K562 (cell line): Measurements from ENCODE around the gene IRF2BP2. TPM values are rescaled to one million over a fixed set of nuclear protein-coding genes. Genes with fewer than 3 reads are reported as not detected.
A peak's percentile ranks its signal among the peaks of the same experiment; 100 is the strongest.

ENCODE experiments used
- COPS2 ChIP-seq: fragments of 450-650 bp; conservative IDR thresholded peaks from 2 replicates; pipeline ENCODE4 v1.6.1; 2016; ENCODE audit warnings: mild to moderate bottlenecking, moderate library complexity
- E2F3 ChIP-seq: fragments of 250-450 bp; sonication (Bioruptor Pico); IDR thresholded peaks from 2 replicates; pipeline ENCODE4 v1.4.0; 2020; ENCODE audit warnings: mild to moderate bottlenecking
- ESRRB ChIP-seq: fragments of 250-450 bp; sonication (Bioruptor Pico); IDR thresholded peaks from 2 replicates; pipeline ENCODE4 v1.5.0; 2020; ENCODE audit warnings: mild to moderate bottlenecking, moderate library complexity, borderline replicate concordance
- L3MBTL2 ChIP-seq: fragments of 450-650 bp; IDR thresholded peaks from 2 replicates; pipeline ENCODE4 v1.6.1; 2016; ENCODE audit warnings: mild to moderate bottlenecking, moderate library complexity
- MAFF ChIP-seq: IDR thresholded peaks from 2 replicates; pipeline ENCODE4 v1.6.1; 2012; ENCODE audit warnings: low read length, improper control_type of control experiment
- MTA3 ChIP-seq: fragments of 450-650 bp; formaldehyde crosslinking; IDR thresholded peaks from 2 replicates; pipeline ENCODE4 v1.6.1; 2017; ENCODE audit warnings: mild to moderate bottlenecking, borderline replicate concordance
- NFYB ChIP-seq: IDR thresholded peaks from 2 replicates; pipeline ENCODE4 v1.6.1; 2011; ENCODE audit warnings: mild to moderate bottlenecking, moderate library complexity; ENCODE audit not compliant: insufficient read length; ENCODE audit errors: extremely low read depth
- RBM17 ChIP-seq: fragments of 200-400 bp; formaldehyde crosslinking; IDR thresholded peaks from 2 replicates; pipeline ENCODE4 v1.6.1; 2017; ENCODE audit warnings: low read depth, mild to moderate bottlenecking, low read length, borderline replicate concordance
- ZNF239 ChIP-seq: fragments of 250-450 bp; sonication (Bioruptor Pico); IDR thresholded peaks from 2 replicates; pipeline ENCODE4 v1.4.0; 2020; ENCODE audit warnings: mild to moderate bottlenecking
- ZNF347 ChIP-seq: fragments of 450-650 bp; formaldehyde crosslinking; IDR thresholded peaks from 2 replicates; pipeline ENCODE4 v1.4.0; 2020; ENCODE audit warnings: low read depth, mild to moderate bottlenecking, moderate library complexity
- polyA plus RNA-seq, 8 experiments: library from polyadenylated mRNA; depleted of rRNA in 4 of 8; stranded (reverse) in 5 of 8; unstranded in 3 of 8; fragments of >200 nt; fragmentation: Nextera tagmentation in 2 of 8; fragmentation: Illumina TruSeq in 1 of 8; extraction: Ambion mirVana in 2 of 8; extraction: Trizol in 1 of 8; gene quantifications; 2 replicates each; pipeline versions ENCODE4 v1.2.1 to v1.2.3, GENCODE V29; 2011 to 2014; ENCODE audit warnings: inconsistent platforms in 1 of 8, missing spikeins in 1 of 8
- total RNA-seq, 7 experiments: library from RNA; depleted of rRNA in 6 of 7; stranded (reverse); fragments of >200 nt in 6 of 7; fragmentation: Illumina TruSeq in 2 of 7; extraction: Trizol in 2 of 7; gene quantifications; 2 replicates each; pipeline versions ENCODE4 v1.2.1 to v1.2.3, GENCODE V29; 2011 to 2021; ENCODE audit warnings: low replicate concordance in 1 of 7
- TF ChIP-seq, protein P1 (sequence below): fragments of 250-450 bp; sonication (Bioruptor Pico); IDR thresholded peaks from 2 replicates; pipeline ENCODE4 v1.5.0; 2021
- TF ChIP-seq, protein P2 (sequence below), 2 experiments: fragments of 450-650 bp; IDR thresholded peaks; 2 replicates each; pipeline ENCODE4 v1.6.1; 2016
- TF ChIP-seq, protein P3 (sequence below): fragments of 450-650 bp; formaldehyde crosslinking; IDR thresholded peaks from 2 replicates; pipeline ENCODE4 v1.4.0; 2020; ENCODE audit warnings: mild to moderate bottlenecking, moderate library complexity
- TF ChIP-seq, protein P4 (sequence below): fragments of 250-450 bp; sonication (Bioruptor Pico); IDR thresholded peaks from 2 replicates; pipeline ENCODE4 v1.5.0; 2021; ENCODE audit warnings: mild to moderate bottlenecking, moderate library complexity
- TF ChIP-seq, protein P5 (sequence below): fragments of 450-650 bp; formaldehyde crosslinking; IDR thresholded peaks from 2 replicates; pipeline ENCODE4 v1.4.0; 2020; ENCODE audit warnings: mild to moderate bottlenecking, moderate library complexity

The IRF2BP2 gene
- total and polyA plus RNA-seq, 9 of the 15 experiments (the other 6 are each of a cell fraction or from before 2014, with no cell fraction given) = 7.7 to 68.6 (median 22.1) TPM

DNA sequence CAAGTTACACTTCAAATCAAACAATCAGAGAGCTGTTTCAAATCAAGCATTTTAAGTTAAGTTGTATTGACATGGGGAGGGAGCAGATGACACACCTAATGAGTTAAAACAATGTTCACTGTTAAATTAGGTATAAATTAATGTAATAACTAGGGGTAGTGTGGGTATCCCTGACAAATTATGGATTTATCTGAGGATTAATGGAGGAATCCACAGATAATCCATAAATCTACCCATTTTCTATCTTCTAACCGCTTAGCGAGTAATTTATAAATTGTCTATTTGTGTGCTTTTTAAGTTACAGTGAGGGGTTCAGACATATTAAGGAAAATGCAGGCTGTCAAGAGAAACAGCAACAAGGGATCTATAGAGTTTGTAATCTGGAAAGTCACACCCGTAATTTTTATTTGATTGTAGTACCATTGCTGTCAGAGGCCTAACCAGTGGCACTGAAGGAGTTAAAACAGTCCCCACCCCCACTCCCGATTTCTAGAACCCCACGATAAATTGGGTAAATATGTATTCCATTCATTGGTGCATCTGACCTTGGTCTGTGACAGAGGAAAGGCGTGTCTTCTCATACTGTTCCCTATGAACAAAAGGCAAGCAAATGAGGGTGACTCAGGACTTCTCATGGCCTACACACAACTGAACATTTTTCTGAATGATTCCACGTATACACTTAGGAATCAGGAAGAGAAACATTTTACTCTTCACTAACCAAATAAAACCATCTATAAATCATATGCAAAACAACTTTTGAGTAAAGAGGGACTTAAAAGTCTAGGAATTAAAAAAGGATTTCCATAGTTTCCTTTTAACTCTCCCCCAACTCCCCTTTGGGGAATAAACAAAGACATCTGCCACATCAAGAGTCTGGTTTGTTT, 7.4 kb downstream of the IRF2BP2 start (continued):
- TF ChIP-seq, protein P1, sequence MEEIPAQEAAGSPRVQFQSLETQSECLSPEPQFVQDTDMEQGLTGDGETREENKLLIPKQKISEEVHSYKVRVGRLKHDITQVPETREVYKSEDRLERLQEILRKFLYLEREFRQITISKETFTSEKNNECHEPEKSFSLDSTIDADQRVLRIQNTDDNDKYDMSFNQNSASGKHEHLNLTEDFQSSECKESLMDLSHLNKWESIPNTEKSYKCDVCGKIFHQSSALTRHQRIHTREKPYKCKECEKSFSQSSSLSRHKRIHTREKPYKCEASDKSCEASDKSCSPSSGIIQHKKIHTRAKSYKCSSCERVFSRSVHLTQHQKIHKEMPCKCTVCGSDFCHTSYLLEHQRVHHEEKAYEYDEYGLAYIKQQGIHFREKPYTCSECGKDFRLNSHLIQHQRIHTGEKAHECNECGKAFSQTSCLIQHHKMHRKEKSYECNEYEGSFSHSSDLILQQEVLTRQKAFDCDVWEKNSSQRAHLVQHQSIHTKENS = no peak
- TF ChIP-seq, protein P2, sequence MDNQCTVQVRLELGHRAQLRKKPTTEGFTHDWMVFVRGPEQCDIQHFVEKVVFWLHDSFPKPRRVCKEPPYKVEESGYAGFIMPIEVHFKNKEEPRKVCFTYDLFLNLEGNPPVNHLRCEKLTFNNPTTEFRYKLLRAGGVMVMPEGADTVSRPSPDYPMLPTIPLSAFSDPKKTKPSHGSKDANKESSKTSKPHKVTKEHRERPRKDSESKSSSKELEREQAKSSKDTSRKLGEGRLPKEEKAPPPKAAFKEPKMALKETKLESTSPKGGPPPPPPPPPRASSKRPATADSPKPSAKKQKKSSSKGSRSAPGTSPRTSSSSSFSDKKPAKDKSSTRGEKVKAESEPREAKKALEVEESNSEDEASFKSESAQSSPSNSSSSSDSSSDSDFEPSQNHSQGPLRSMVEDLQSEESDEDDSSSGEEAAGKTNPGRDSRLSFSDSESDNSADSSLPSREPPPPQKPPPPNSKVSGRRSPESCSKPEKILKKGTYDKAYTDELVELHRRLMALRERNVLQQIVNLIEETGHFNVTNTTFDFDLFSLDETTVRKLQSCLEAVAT (IDR thresholded peaks at IDR 0.05) = peak; percentile 92 to 94
- TF ChIP-seq MAFF (peak; percentile 90), E2F3 (CRISPR knock-in tag) (no peak), ZNF347 (no peak), ESRRB (0 out of 2 replicates have a peak, but pooled peaks have one; percentile 28), COPS2 (no peak), MTA3 (peak; percentile 71), RBM17 (no peak), L3MBTL2 (0 out of 2 replicates have a peak, but pooled peaks have one; percentile 17), NFYB (no peak), ZNF239 (CRISPR knock-in tag) (peak; percentile 67)
- TF ChIP-seq, protein P3, sequence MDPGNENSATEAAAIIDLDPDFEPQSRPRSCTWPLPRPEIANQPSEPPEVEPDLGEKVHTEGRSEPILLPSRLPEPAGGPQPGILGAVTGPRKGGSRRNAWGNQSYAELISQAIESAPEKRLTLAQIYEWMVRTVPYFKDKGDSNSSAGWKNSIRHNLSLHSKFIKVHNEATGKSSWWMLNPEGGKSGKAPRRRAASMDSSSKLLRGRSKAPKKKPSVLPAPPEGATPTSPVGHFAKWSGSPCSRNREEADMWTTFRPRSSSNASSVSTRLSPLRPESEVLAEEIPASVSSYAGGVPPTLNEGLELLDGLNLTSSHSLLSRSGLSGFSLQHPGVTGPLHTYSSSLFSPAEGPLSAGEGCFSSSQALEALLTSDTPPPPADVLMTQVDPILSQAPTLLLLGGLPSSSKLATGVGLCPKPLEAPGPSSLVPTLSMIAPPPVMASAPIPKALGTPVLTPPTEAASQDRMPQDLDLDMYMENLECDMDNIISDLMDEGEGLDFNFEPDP (CRISPR knock-in tag) = 0 out of 2 replicates have a peak, but pooled peaks have one; percentile 19
- TF ChIP-seq, protein P4, sequence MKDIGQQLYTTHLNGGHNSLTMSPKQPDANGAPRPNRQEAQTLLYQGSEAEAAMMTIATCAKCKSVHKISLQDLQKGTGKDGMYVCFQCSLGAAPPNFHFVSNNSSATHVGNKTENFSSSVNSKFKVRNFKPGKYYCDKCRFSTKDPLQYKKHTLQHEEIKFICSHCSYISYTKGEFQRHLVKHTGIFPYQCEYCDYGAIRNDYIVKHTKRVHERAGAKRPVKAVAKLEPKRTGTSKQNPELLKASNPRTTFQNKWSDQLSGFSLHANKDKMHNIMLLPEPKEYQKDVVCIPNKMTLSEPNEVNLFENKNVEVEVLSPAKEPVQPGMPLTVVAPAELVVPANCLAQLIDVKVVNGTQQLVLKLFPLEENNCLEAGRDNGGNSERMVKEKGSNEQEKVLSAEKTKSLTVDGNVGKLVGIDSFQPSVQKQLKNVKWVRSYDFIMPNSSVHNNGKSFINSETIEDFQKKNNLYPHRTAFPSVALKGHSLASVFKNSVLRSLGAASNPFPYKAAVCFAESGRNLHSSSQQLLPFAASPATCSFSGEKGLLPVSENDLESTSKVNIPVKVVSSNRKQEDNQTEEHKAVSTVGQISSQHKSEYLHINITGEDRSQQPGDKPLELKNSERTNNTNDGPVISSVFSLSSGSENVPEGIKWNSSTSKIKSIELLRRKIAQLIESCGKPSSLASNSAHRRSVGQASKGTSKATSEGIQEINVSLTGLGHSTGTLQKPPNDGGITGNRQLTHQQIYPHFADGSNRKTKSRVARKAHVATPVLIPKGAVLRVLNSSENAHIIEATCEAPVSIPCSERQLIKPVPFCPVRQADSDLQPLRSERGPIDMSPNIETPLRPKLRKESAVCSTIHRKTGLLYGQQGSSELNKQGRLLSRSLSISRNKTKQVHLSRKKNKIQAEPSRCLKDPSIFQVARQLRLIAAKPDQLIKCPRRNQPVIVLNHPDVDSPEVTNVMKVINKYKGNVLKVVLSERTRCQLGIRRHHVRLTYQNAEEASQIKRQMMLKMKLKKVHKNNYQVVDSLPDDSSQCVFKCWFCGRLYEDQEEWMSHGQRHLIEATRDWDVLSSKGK = no peak
- TF ChIP-seq, protein P5, sequence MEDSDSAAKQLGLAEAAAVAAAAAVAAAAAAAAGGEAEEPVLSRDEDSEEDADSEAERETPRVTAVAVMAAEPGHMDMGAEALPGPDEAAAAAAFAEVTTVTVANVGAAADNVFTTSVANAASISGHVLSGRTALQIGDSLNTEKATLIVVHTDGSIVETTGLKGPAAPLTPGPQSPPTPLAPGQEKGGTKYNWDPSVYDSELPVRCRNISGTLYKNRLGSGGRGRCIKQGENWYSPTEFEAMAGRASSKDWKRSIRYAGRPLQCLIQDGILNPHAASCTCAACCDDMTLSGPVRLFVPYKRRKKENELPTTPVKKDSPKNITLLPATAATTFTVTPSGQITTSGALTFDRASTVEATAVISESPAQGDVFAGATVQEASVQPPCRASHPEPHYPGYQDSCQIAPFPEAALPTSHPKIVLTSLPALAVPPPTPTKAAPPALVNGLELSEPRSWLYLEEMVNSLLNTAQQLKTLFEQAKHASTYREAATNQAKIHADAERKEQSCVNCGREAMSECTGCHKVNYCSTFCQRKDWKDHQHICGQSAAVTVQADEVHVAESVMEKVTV = no peak
